Psoas muscle (tissue), 8 donors: ENCODE data around the gene BRI3BP. TPM values are rescaled to one million over a fixed set of nuclear protein-coding genes. Genes with fewer than 3 reads are reported as not detected.

Experiments used
- ATAC-seq, 4 donors: fragments of 200-7000 bp; cut with Tn5 transposase; one replicate each; pipeline ENCODE4 v1.9.1; 2020; ENCODE audit warnings: moderate library complexity in 3 of 4, mild to moderate bottlenecking in 2 of 4
- DNase-seq, 2 donors: peaks; one replicate each; pipeline ENCODE4 v3.0.0-alpha.2; 2020
- H3K27ac ChIP-seq: fragments of 200-600 bp; one replicate; pipeline ENCODE4 v1.8.0; 2022
- H3K27me3 ChIP-seq, 3 donors: fragments of 200-600 bp in 1 of 3; one replicate each; pipeline versions ENCODE4 v1.6.1 to v1.8.0; 2013 to 2022; ENCODE audit warnings: low read length in 2 of 3, mild to moderate bottlenecking in 2 of 3, moderate library complexity in 1 of 3; ENCODE audit not compliant: insufficient read depth in 3 of 3
- H3K36me3 ChIP-seq, 2 donors: fragments of 200-600 bp in 1 of 2; one replicate each; pipeline versions ENCODE4 v1.6.1 to v1.8.0; 2013 to 2022; ENCODE audit warnings: low read depth in 1 of 2, mild to moderate bottlenecking in 1 of 2, moderate library complexity in 1 of 2; ENCODE audit not compliant: insufficient read depth in 1 of 2
- H3K4me1 ChIP-seq: fragments of 200-600 bp; one replicate; pipeline ENCODE4 v1.8.0; 2022
- H3K4me3 ChIP-seq: fragments of 200-600 bp; one replicate; pipeline ENCODE4 v1.8.0; 2022; ENCODE audit warnings: mild to moderate bottlenecking
- H3K9me3 ChIP-seq: fragments of 200-600 bp; one replicate; pipeline ENCODE4 v1.8.0; 2022
- CTCF ChIP-seq: fragments of 200-600 bp; IDR thresholded peaks from one replicate; pipeline ENCODE4 v1.8.0; 2022; ENCODE audit warnings: antibody characterized with exemption
- WGBS, 3 donors: extraction: QIAGEN DNeasy Blood & Tissue Kit; methylation state at CpG; one replicate each; pipeline versions ENCODE4 v1.1.6 to v1.1.7; 2013; 5-methylcytosine and 5-hydroxymethylcytosine counted together
- intact Hi-C, 2 donors: fragments of 100-400 bp; cut with DNase I; formaldehyde crosslinking; loops; one replicate each; pipeline versions ENCODE4 v1.11.0 to v1.14.2; 2022
- polyA plus RNA-seq, 3 donors: library from polyadenylated mRNA; stranded (reverse); fragments of 200-250 nt; gene quantifications; one replicate each; pipeline ENCODE4 v1.2.3, GENCODE V29; 2013
- total RNA-seq, 4 donors: library from RNA; stranded (reverse); fragmentation: NEBNext Ultra II Directional in 2 of 4; extraction: Animal tissue kit (Norgen Biotek cat#: 25700) in 2 of 4; gene quantifications; one replicate each; pipeline versions ENCODE4 v1.2.1 to v1.2.4, GENCODE V29; 2021 to 2023
- donor health status: healthy with polysubstance abuse.
- donor health status: DM: no; HTN: no; CAD: no; lungs with moderate emphysema.
- donor health status: Bipolar disorder and iron deficiency.
- donor health status: healthy.
- donor health status: DM: yes; HTN: yes; CAD: no.
- donor health status: DM: no; HTN: no; CAD: no.
- donor health status: DM: no; HTN: no; CAD: no.
- donor health status: DM: yes; HTN: yes; CAD: no.

The BRI3BP gene
- total and polyA plus RNA-seq, 7 donors = 0.72 to 2.8 (median 1.6) TPM

GRCh38 chr12:124953689-124954405 lies 39.6 kb upstream of the BRI3BP start:
- TF ChIP-seq CTCF = no peak
- H3K27me3 ChIP-seq = no peaks in the 10 kb centered on the region
- intact Hi-C loops = loop anchor here in 1 of 2 donors (2.0 kb wide), 1 partner anchor 67 kb away; no protein-coding TSS in a partner anchor
- H3K4me3 ChIP-seq = no peak overlapping the region
- H3K36me3 ChIP-seq = peaks cover 3 to 98% of the 10 kb centered on the region in 2 donors
- ATAC-seq (no peak), DNase-seq (no peak)
- no peaks in the 10 kb centered on the region for H3K9me3 ChIP-seq
- WGBS, 3 donors = 92 to 95% (median 93%) methylated on average over 32 of the region's 32 CpGs
- H3K27ac ChIP-seq = no peak overlapping the region
- H3K4me1 ChIP-seq = no peaks in the 10 kb centered on the region

- Histone ChIP-seq H3K4me3 (no peak overlapping the region), H3K9me3 (no peaks in the 10 kb centered on the region), H3K36me3 (peaks cover 3 to 98% of the 10 kb centered on the region in 2 donors), H3K4me1 (no peaks in the 10 kb centered on the region), H3K27ac (no peak overlapping the region), H3K27me3 (no peaks in the 10 kb centered on the region)
- intact Hi-C loops = no loop called here
- TF ChIP-seq CTCF = no peak
- 95% methylated on average over 4 of the region's 4 CpGs for WGBS, 3 donors
- no peak for ATAC-seq
- no peak for DNase-seq
These were observed 38.7 kb upstream of the BRI3BP start for GRCh38 chr12:124954771-124955170.

GRCh38 chr12:124956571-124956970 lies 36.9 kb upstream of the BRI3BP start:
- no peak for TF ChIP-seq CTCF
- peaks cover 3 to 98% of the 10 kb centered on the region in 2 donors for H3K36me3 ChIP-seq
- 74 to 82% (median 76%) methylated on average over 16 of the region's 16 CpGs for WGBS, 3 donors
- ATAC-seq = no peak
- H3K4me1 ChIP-seq = no peaks in the 10 kb centered on the region
- H3K4me3 ChIP-seq = no peak overlapping the region
- no peak for DNase-seq
- no peaks in the 10 kb centered on the region for H3K9me3 ChIP-seq
- intact Hi-C loops = no loop called here
- H3K27ac ChIP-seq = no peak overlapping the region
- no peaks in the 10 kb centered on the region for H3K27me3 ChIP-seq

- DNase-seq (no peak), ATAC-seq (no peak)
- Histone ChIP-seq H3K4me1 (no peaks in the 10 kb centered on the region), H3K27ac (no peak overlapping the region), H3K9me3 (no peaks in the 10 kb centered on the region), H3K4me3 (no peak overlapping the region), H3K36me3 (peaks cover 0 to 97% of the 10 kb centered on the region in 2 donors), H3K27me3 (no peaks in the 10 kb centered on the region)
- TF ChIP-seq CTCF = no peak
- 89 to 94% (median 94%) methylated on average over 25 to 29 of the region's 29 CpGs for WGBS, 3 donors
- intact Hi-C loops = no loop called here
These were observed 32.4 kb upstream of the BRI3BP start for GRCh38 chr12:124961055-124961454.

GRCh38 chr12:124963211-124963610 lies 30.2 kb upstream of the BRI3BP start:
- DNase-seq (no peak), ATAC-seq (no peak)
- 91 to 94% (median 92%) methylated on average over 8 of the region's 8 CpGs for WGBS, 3 donors
- Histone ChIP-seq H3K36me3 (peaks cover 0 to 98% of the 10 kb centered on the region in 2 donors), H3K4me3 (no peak overlapping the region), H3K27ac (no peak overlapping the region), H3K9me3 (no peaks in the 10 kb centered on the region), H3K4me1 (no peaks in the 10 kb centered on the region), H3K27me3 (no peaks in the 10 kb centered on the region)
- TF ChIP-seq CTCF = no peak
- intact Hi-C loops = no loop called here
